Liver (tissue), 9 donors: ENCODE measurements around the gene CDH15. TPM values are rescaled to one million over a fixed set of nuclear protein-coding genes. Genes with fewer than 3 reads are reported as not detected.

Experiments used
- DNase-seq: peaks from one replicate; pipeline ENCODE4 v3.0.0-alpha.2; 2017; ENCODE audit warnings: low spot score
- H3K27ac ChIP-seq, 2 donors: one replicate each; pipeline ENCODE4 v1.7.0; 2013; ENCODE audit warnings: inconsistent platforms in 2 of 2, low read length in 2 of 2, control low read depth in 1 of 2, low read depth in 1 of 2, mild to moderate bottlenecking in 1 of 2
- H3K27me3 ChIP-seq, 4 donors: one replicate each; pipeline versions ENCODE4 v1.6.1 to v1.7.0; 2013; ENCODE audit warnings: low read length in 3 of 4, inconsistent platforms in 1 of 4, mild to moderate bottlenecking in 1 of 4, moderate library complexity in 1 of 4; ENCODE audit not compliant: control insufficient read depth in 4 of 4, insufficient read depth in 4 of 4
- H3K36me3 ChIP-seq, 4 donors: one replicate each; pipeline versions ENCODE4 v1.6.1 to v1.7.0; 2013; ENCODE audit warnings: low read length in 3 of 4, mild to moderate bottlenecking in 3 of 4, low read depth in 1 of 4, moderate library complexity in 1 of 4; ENCODE audit not compliant: control insufficient read depth in 4 of 4, insufficient read depth in 3 of 4
- H3K4me1 ChIP-seq, 4 donors: one replicate each; pipeline versions ENCODE4 v1.6.1 to v1.7.0; 2013; ENCODE audit warnings: low read length in 3 of 4, mild to moderate bottlenecking in 3 of 4, moderate library complexity in 1 of 4; ENCODE audit not compliant: control insufficient read depth in 4 of 4, insufficient read depth in 4 of 4
- H3K4me3 ChIP-seq, 3 donors: one replicate each; pipeline versions ENCODE4 v1.6.1 to v1.7.0; 2013; ENCODE audit warnings: low read length in 3 of 3, control low read depth in 1 of 3, low read depth in 1 of 3, mild to moderate bottlenecking in 1 of 3
- H3K9ac ChIP-seq, 2 donors: one replicate each; pipeline ENCODE4 v1.7.0; 2013; ENCODE audit warnings: low read length in 2 of 2, mild to moderate bottlenecking in 2 of 2, moderate library complexity in 2 of 2, control low read depth in 1 of 2, low read depth in 1 of 2
- H3K9me3 ChIP-seq, 4 donors: one replicate each; pipeline versions ENCODE4 v1.6.1 to v1.7.0; 2013; ENCODE audit warnings: low read length in 3 of 4; ENCODE audit not compliant: control insufficient read depth in 4 of 4
- ATF3 ChIP-seq: IDR thresholded peaks from 2 replicates; pipeline ENCODE4 v1.6.1; 2016; ENCODE audit warnings: antibody characterized with exemption
- CTCF ChIP-seq: fragments of 150-350 bp; IDR thresholded peaks from 2 replicates; pipeline ENCODE4 v1.5.1; 2017; ENCODE audit warnings: improper control_type of control experiment, low read depth, low read length; ENCODE audit not compliant: missing input control
- EGR1 ChIP-seq, 2 donors: IDR thresholded peaks; 2 replicates each; pipeline ENCODE4 v1.6.1; 2016 to 2018; ENCODE audit warnings: antibody characterized with exemption in 2 of 2, low read depth in 2 of 2
- FOXA1 ChIP-seq: IDR thresholded peaks from 2 replicates; pipeline ENCODE4 v1.6.1; 2016; ENCODE audit warnings: antibody characterized with exemption
- FOXA2 ChIP-seq: IDR thresholded peaks from 2 replicates; pipeline ENCODE4 v1.6.1; 2016; ENCODE audit warnings: antibody characterized with exemption
- GABPA ChIP-seq, 2 donors: IDR thresholded peaks in 1 of 2; conservative IDR thresholded peaks in 1 of 2; 2 replicates each; pipeline ENCODE4 v1.6.1; 2016; ENCODE audit warnings: antibody characterized with exemption in 2 of 2, mild to moderate bottlenecking in 1 of 2, moderate library complexity in 1 of 2
- HNF4A ChIP-seq, 2 donors: conservative IDR thresholded peaks; 2 replicates each; pipeline ENCODE4 v1.6.1; 2016; ENCODE audit warnings: antibody characterized with exemption in 2 of 2, mild to moderate bottlenecking in 2 of 2
- HNF4G ChIP-seq: IDR thresholded peaks from 2 replicates; pipeline ENCODE4 v1.6.1; 2016; ENCODE audit warnings: antibody characterized with exemption
- JUND ChIP-seq, 2 donors: IDR thresholded peaks; 2 replicates each; pipeline ENCODE4 v1.6.1; 2016; ENCODE audit warnings: antibody characterized with exemption in 2 of 2
- NR2F2 ChIP-seq: IDR thresholded peaks from 2 replicates; pipeline ENCODE4 v1.6.1; 2016; ENCODE audit warnings: antibody characterized with exemption
- RAD21 ChIP-seq, 2 donors: IDR thresholded peaks; 2 replicates each; pipeline ENCODE4 v1.6.1; 2016; ENCODE audit warnings: antibody characterized with exemption in 2 of 2, mild to moderate bottlenecking in 2 of 2
- REST ChIP-seq: IDR thresholded peaks from 2 replicates; pipeline ENCODE4 v1.6.1; 2016; ENCODE audit warnings: antibody characterized with exemption, mild to moderate bottlenecking
- RXRA ChIP-seq, 2 donors: IDR thresholded peaks; 2 replicates each; pipeline ENCODE4 v1.6.1; 2017 to 2018; ENCODE audit warnings: antibody characterized with exemption in 2 of 2, mild to moderate bottlenecking in 1 of 2
- SP1 ChIP-seq: IDR thresholded peaks from 2 replicates; pipeline ENCODE4 v1.6.1; 2018; ENCODE audit warnings: antibody characterized with exemption, mild to moderate bottlenecking
- TAF1 ChIP-seq: conservative IDR thresholded peaks from 2 replicates; pipeline ENCODE4 v1.6.1; 2016; ENCODE audit warnings: antibody characterized with exemption, mild to moderate bottlenecking
- YY1 ChIP-seq: IDR thresholded peaks from 2 replicates; pipeline ENCODE4 v1.6.1; 2016; ENCODE audit warnings: antibody characterized with exemption, mild to moderate bottlenecking
- ZBTB33 ChIP-seq: IDR thresholded peaks from 2 replicates; pipeline ENCODE4 v1.6.1; 2016; ENCODE audit warnings: antibody characterized with exemption
- WGBS: extraction: QIAGEN DNeasy Blood & Tissue Kit; methylation state at CpG from one replicate; pipeline ENCODE4 v1.1.7; 2013; 5-methylcytosine and 5-hydroxymethylcytosine counted together
- polyA plus RNA-seq, 2 donors: library from polyadenylated mRNA; stranded (reverse) in 1 of 2; unstranded in 1 of 2; fragments of 200-250 nt in 1 of 2; fragments of >200 nt in 1 of 2; fragmentation: Nextera tagmentation in 1 of 2; extraction: Ambion mirVana in 1 of 2; gene quantifications; one replicate each; pipeline versions ENCODE4 v1.2.1 to v1.2.3, GENCODE V29; 2013 to 2015
- total RNA-seq, 2 donors: library from RNA; depleted of rRNA; stranded (reverse); fragments of >200 nt; gene quantifications; one replicate each; pipeline ENCODE4 v1.2.3, GENCODE V29; 2014
- TF ChIP-seq, protein P1 (sequence below): IDR thresholded peaks from 2 replicates; pipeline ENCODE4 v1.6.1; 2016; ENCODE audit warnings: antibody characterized with exemption
- donor health status: healthy.
- donor health status: healthy.
- donor health status: healthy.
- donor health status: healthy.
- donor health status: healthy.

The CDH15 gene
- total and polyA plus RNA-seq, 4 donors = 0.12 TPM; not detected in 3

DNA sequence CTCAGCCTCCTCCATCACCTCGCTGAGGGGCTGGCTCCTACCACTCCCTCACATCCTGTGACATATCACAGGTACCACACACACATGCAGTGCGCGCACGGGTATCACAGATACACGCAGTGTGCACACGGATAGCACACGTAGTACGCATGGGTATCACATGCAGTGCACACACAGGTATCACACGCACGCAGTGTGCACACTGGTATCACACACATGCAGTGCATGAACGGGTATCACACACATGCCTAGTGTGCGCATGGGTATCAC, 47.8 kb upstream of the CDH15 start:
- H3K27me3 ChIP-seq = no peaks in the 10 kb centered on the region
- peaks cover 0 to 2% (median 0%) of the 10 kb centered on the region in 4 donors for H3K9me3 ChIP-seq
- 94% methylated on average over 12 of the region's 12 CpGs for WGBS
- no peak overlapping the region for H3K9ac ChIP-seq
- H3K4me3 ChIP-seq = no peak overlapping the region
- no peak for DNase-seq
- H3K36me3 ChIP-seq = peaks cover 0 to 25% (median 5%) of the 10 kb centered on the region in 4 donors
- H3K27ac ChIP-seq = no peak overlapping the region
- peaks cover 0 to 3% (median 0%) of the 10 kb centered on the region in 4 donors for H3K4me1 ChIP-seq
- TF ChIP-seq, protein P1, sequence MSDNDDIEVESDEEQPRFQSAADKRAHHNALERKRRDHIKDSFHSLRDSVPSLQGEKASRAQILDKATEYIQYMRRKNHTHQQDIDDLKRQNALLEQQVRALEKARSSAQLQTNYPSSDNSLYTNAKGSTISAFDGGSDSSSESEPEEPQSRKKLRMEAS = no peak
- TF ChIP-seq TAF1 = no peak

DNA sequence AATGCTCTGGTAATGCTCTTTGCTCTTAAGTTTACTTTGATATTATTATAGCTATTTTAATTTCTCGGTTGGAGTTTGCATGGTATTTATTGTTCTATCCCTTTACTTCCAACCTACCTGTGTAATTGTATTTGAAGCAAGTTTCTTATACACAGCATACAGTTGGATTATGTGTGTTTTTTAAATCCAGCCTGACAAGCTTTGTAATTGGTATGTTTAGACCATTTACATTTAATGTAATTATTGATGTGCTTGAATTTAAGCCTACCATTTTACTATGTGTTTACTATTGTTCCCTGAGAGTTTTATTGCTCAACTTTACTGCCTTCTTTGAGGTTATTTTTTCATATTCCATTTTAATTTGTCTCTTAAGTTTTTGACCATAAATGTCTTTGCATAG, 42.2 kb upstream of the CDH15 start:
- no peak for DNase-seq
- WGBS = 95% methylated on average over 1 of the region's 1 CpG
- TF ChIP-seq REST = no peak
- no peak for TF ChIP-seq JUND (IDR thresholded peaks at IDR 0.05)
- TF ChIP-seq EGR1 (IDR thresholded peaks at IDR 0.05; ENCODE audit: low read depth in 2 of 2) = no peak
- TF ChIP-seq RAD21 (IDR thresholded peaks at IDR 0.05) = no peak
- TF ChIP-seq, protein P1 = no peak
- TF ChIP-seq ATF3 = no peak
- no peak for TF ChIP-seq FOXA1
- TF ChIP-seq GABPA (IDR thresholded peaks at IDR 0.05 in 1 of 2, conservative IDR thresholded peaks at IDR 0.05 in 1 of 2) = no peak
- no peak for TF ChIP-seq NR2F2
- no peak for TF ChIP-seq TAF1
- TF ChIP-seq CTCF = no peak
- no peak for TF ChIP-seq RXRA (IDR thresholded peaks at IDR 0.05)
- no peak for TF ChIP-seq HNF4A (conservative IDR thresholded peaks at IDR 0.05)
- TF ChIP-seq SP1 = no peak
- no peak for TF ChIP-seq HNF4G
- no peak for TF ChIP-seq FOXA2
- TF ChIP-seq YY1 = no peak
- no peak for TF ChIP-seq ZBTB33
- Histone ChIP-seq H3K9me3 (peaks cover 0 to 2% (median 0%) of the 10 kb centered on the region in 4 donors), H3K36me3 (peaks cover 3 to 19% (median 11%) of the 10 kb centered on the region in 4 donors), H3K9ac (no peak overlapping the region), H3K4me3 (no peak overlapping the region), H3K4me1 (no peaks in the 10 kb centered on the region), H3K27me3 (no peaks in the 10 kb centered on the region), H3K27ac (no peak overlapping the region)
